Heart left ventricle (tissue), 13 donors: ENCODE results near the gene SIM1.

Experiments
- CTCF ChIP-seq, 12 donors: fragments of 200-600 bp; sonication (generic) in 4 of 12; IDR thresholded peaks; one replicate each; pipeline versions ENCODE4 v1.5.0 to v1.8.0; 2018 to 2022; ENCODE audit warnings: antibody characterized with exemption in 12 of 12, mild to moderate bottlenecking in 5 of 12
- POLR2A ChIP-seq, 2 donors: fragments of 450-650 bp; IDR thresholded peaks; one replicate each; pipeline ENCODE4 v1.6.1; 2017; ENCODE audit warnings: antibody characterized with exemption in 2 of 2, mild to moderate bottlenecking in 2 of 2, moderate library complexity in 2 of 2
- donor health status: ischemic (EF 13 %, LVEDD 7.1; RV severe dilation, severe dysfunction).
- donor health status: DM: no; HTN: yes; CAD: no.
- donor health status: DM: no; HTN: no; CAD: no.
- donor health status: ischemic (EF 25% LVEDD 6.9; RV normal size, moderate dysfunction).
- donor health status: ischemic (EF 25% LVEDD 5.7; RV mildly dilated, moderate dysfunction).
- donor health status: ischemic (EF 35%, LVEDD 5.7; RV mildly dilated, moderate dysfunction).
- donor health status: nonischemic (EF 11% LVEDD 7.7; RV severe dilation, severe dysfunction).
- donor health status: DM: yes; HTN: yes; CAD: no.
- donor health status: PGD.
- donor health status: ischemic (EF 29% LVEDD 5.4; RV normal size, mild dysfunction).
- donor health status: nonischemic (EF 23%, LVEDD 6.1; RV moderate dilation, normal function).

- TF ChIP-seq CTCF (IDR thresholded peaks at IDR 0.05) (no peak), POLR2A (IDR thresholded peaks at IDR 0.05) (no peak)
These were observed 72.3 kb downstream of the SIM1 start for GRCh38 chr6:100392423-100392822.
